ENCODE measurements around the gene ECM2. TPM values are rescaled to one million over a fixed set of nuclear protein-coding genes. Genes with fewer than 3 reads are reported as not detected.

The ECM2 gene
- total and polyA plus RNA-seq, 2 donors = 1.3 to 3.5 TPM

- DNase-seq (ENCODE audit: low read depth in 6 of 9, low spot score in 9 of 9) = peak in 1 of 9 donors; percentile 6
- Histone ChIP-seq H3K4me3 (ENCODE audit: low read length in 2 of 2) (no peak overlapping the region), H3K9me3 (ENCODE audit: control insufficient read depth in 2 of 2, insufficient read depth in 1 of 2, low read length in 1 of 2) (no peaks in the 10 kb centered on the region), H3K27ac (ENCODE audit: low read depth in 1 of 2, low read length in 1 of 2) (no peak overlapping the region), H3K4me1 (ENCODE audit: control insufficient read depth in 2 of 2, insufficient read depth in 2 of 2, low read length in 2 of 2) (no peaks in the 10 kb centered on the region), H3K27me3 (ENCODE audit: control insufficient read depth in 2 of 2, insufficient read depth in 1 of 2, low read length in 1 of 2) (no peaks in the 10 kb centered on the region), H3K36me3 (ENCODE audit: control insufficient read depth in 2 of 2, insufficient read depth in 2 of 2, low read length in 1 of 2) (no peaks in the 10 kb centered on the region)
- 97% methylated on average over 5 of the region's 5 CpGs for WGBS
Observed at GRCh38 chr9:92561374-92562330, 25.9 kb upstream of the ECM2 start.

GRCh38 chr9:92558612-92559374, 23.0 kb upstream of the ECM2 start:
- WGBS = 95% methylated on average over 16 of the region's 16 CpGs
- Histone ChIP-seq H3K4me1 (ENCODE audit: control insufficient read depth in 2 of 2, insufficient read depth in 2 of 2, low read length in 2 of 2) (no peaks in the 10 kb centered on the region), H3K27ac (ENCODE audit: low read depth in 1 of 2, low read length in 1 of 2) (no peak overlapping the region), H3K36me3 (ENCODE audit: control insufficient read depth in 2 of 2, insufficient read depth in 2 of 2, low read length in 1 of 2) (no peaks in the 10 kb centered on the region), H3K9me3 (ENCODE audit: control insufficient read depth in 2 of 2, insufficient read depth in 1 of 2, low read length in 1 of 2) (no peaks in the 10 kb centered on the region), H3K27me3 (ENCODE audit: control insufficient read depth in 2 of 2, insufficient read depth in 1 of 2, low read length in 1 of 2) (no peaks in the 10 kb centered on the region), H3K4me3 (ENCODE audit: low read length in 2 of 2) (no peak overlapping the region)
- DNase-seq (ENCODE audit: low read depth in 6 of 9, low spot score in 9 of 9) = no peak

GRCh38 chr9:92550765-92551164, 15.0 kb upstream of the ECM2 start:
- Histone ChIP-seq H3K4me1 (ENCODE audit: control insufficient read depth in 2 of 2, insufficient read depth in 2 of 2, low read length in 2 of 2) (no peaks in the 10 kb centered on the region), H3K4me3 (ENCODE audit: low read length in 2 of 2) (no peak overlapping the region), H3K36me3 (ENCODE audit: control insufficient read depth in 2 of 2, insufficient read depth in 2 of 2, low read length in 1 of 2) (no peaks in the 10 kb centered on the region), H3K9me3 (ENCODE audit: control insufficient read depth in 2 of 2, insufficient read depth in 1 of 2, low read length in 1 of 2) (no peaks in the 10 kb centered on the region), H3K27ac (ENCODE audit: low read depth in 1 of 2, low read length in 1 of 2) (no peak overlapping the region), H3K27me3 (ENCODE audit: control insufficient read depth in 2 of 2, insufficient read depth in 1 of 2, low read length in 1 of 2) (no peaks in the 10 kb centered on the region)
- DNase-seq (ENCODE audit: low read depth in 6 of 9, low spot score in 9 of 9) = no peak
- WGBS = 100% methylated on average over 2 of the region's 2 CpGs

GRCh38 chr9:92547356-92547755, 11.6 kb upstream of the ECM2 start:
- Histone ChIP-seq H3K27me3 (ENCODE audit: control insufficient read depth in 2 of 2, insufficient read depth in 1 of 2, low read length in 1 of 2) (no peaks in the 10 kb centered on the region), H3K36me3 (ENCODE audit: control insufficient read depth in 2 of 2, insufficient read depth in 2 of 2, low read length in 1 of 2) (no peaks in the 10 kb centered on the region), H3K27ac (ENCODE audit: low read depth in 1 of 2, low read length in 1 of 2) (no peak overlapping the region), H3K4me1 (ENCODE audit: control insufficient read depth in 2 of 2, insufficient read depth in 2 of 2, low read length in 2 of 2) (no peaks in the 10 kb centered on the region), H3K4me3 (ENCODE audit: low read length in 2 of 2) (no peak overlapping the region), H3K9me3 (ENCODE audit: control insufficient read depth in 2 of 2, insufficient read depth in 1 of 2, low read length in 1 of 2) (peaks cover 0 to 9% of the 10 kb centered on the region in 2 donors)
- no peak for DNase-seq (ENCODE audit: low read depth in 6 of 9, low spot score in 9 of 9)
- 96% methylated on average over 3 of the region's 3 CpGs for WGBS

GRCh38 chr9:92545002-92545510, 9.3 kb upstream of the ECM2 start:
- Histone ChIP-seq H3K36me3 (ENCODE audit: control insufficient read depth in 2 of 2, insufficient read depth in 2 of 2, low read length in 1 of 2) (no peaks in the 10 kb centered on the region), H3K9me3 (ENCODE audit: control insufficient read depth in 2 of 2, insufficient read depth in 1 of 2, low read length in 1 of 2) (peaks cover 0 to 9% of the 10 kb centered on the region in 2 donors), H3K27me3 (ENCODE audit: control insufficient read depth in 2 of 2, insufficient read depth in 1 of 2, low read length in 1 of 2) (no peaks in the 10 kb centered on the region), H3K27ac (ENCODE audit: low read depth in 1 of 2, low read length in 1 of 2) (no peak overlapping the region), H3K4me3 (ENCODE audit: low read length in 2 of 2) (no peak overlapping the region), H3K4me1 (ENCODE audit: control insufficient read depth in 2 of 2, insufficient read depth in 2 of 2, low read length in 2 of 2) (no peaks in the 10 kb centered on the region)
- no peak for DNase-seq (ENCODE audit: low read depth in 6 of 9, low spot score in 9 of 9)
- WGBS = 98% methylated on average over 33 of the region's 33 CpGs

GRCh38 chr9:92543972-92544371, 8.2 kb upstream of the ECM2 start:
- 97% methylated on average over 7 of the region's 7 CpGs for WGBS
- Histone ChIP-seq H3K36me3 (ENCODE audit: control insufficient read depth in 2 of 2, insufficient read depth in 2 of 2, low read length in 1 of 2) (no peaks in the 10 kb centered on the region), H3K4me3 (ENCODE audit: low read length in 2 of 2) (no peak overlapping the region), H3K27me3 (ENCODE audit: control insufficient read depth in 2 of 2, insufficient read depth in 1 of 2, low read length in 1 of 2) (no peaks in the 10 kb centered on the region), H3K4me1 (ENCODE audit: control insufficient read depth in 2 of 2, insufficient read depth in 2 of 2, low read length in 2 of 2) (no peaks in the 10 kb centered on the region), H3K27ac (ENCODE audit: low read depth in 1 of 2, low read length in 1 of 2) (no peak overlapping the region), H3K9me3 (ENCODE audit: control insufficient read depth in 2 of 2, insufficient read depth in 1 of 2, low read length in 1 of 2) (peaks cover 0 to 9% of the 10 kb centered on the region in 2 donors)
- no peak for DNase-seq (ENCODE audit: low read depth in 6 of 9, low spot score in 9 of 9)

GRCh38 chr9:92538541-92538940, 2.8 kb upstream of the ECM2 start:
- Histone ChIP-seq H3K27me3 (ENCODE audit: control insufficient read depth in 2 of 2, insufficient read depth in 1 of 2, low read length in 1 of 2) (no peaks in the 10 kb centered on the region), H3K4me1 (ENCODE audit: control insufficient read depth in 2 of 2, insufficient read depth in 2 of 2, low read length in 2 of 2) (no peaks in the 10 kb centered on the region), H3K9me3 (ENCODE audit: control insufficient read depth in 2 of 2, insufficient read depth in 1 of 2, low read length in 1 of 2) (no peaks in the 10 kb centered on the region), H3K4me3 (ENCODE audit: low read length in 2 of 2) (no peak overlapping the region), H3K27ac (ENCODE audit: low read depth in 1 of 2, low read length in 1 of 2) (no peak overlapping the region), H3K36me3 (ENCODE audit: control insufficient read depth in 2 of 2, insufficient read depth in 2 of 2, low read length in 1 of 2) (no peaks in the 10 kb centered on the region)
- DNase-seq (ENCODE audit: low read depth in 6 of 9, low spot score in 9 of 9) = no peak
- 93% methylated on average over 2 of the region's 2 CpGs for WGBS

GRCh38 chr9:92534674-92535073, 1.1 kb downstream of the ECM2 start:
- 88% methylated on average over 1 of the region's 1 CpG for WGBS
- DNase-seq (ENCODE audit: low read depth in 6 of 9, low spot score in 9 of 9) = no peak
- no peak overlapping the region for H3K27ac ChIP-seq (ENCODE audit: low read depth in 1 of 2, low read length in 1 of 2)

GRCh38 chr9:92534204-92534603, 1.6 kb downstream of the ECM2 start:
- H3K9me3 ChIP-seq (ENCODE audit: control insufficient read depth in 2 of 2, insufficient read depth in 1 of 2, low read length in 1 of 2) = no peaks in the 10 kb centered on the region
- H3K36me3 ChIP-seq (ENCODE audit: control insufficient read depth in 2 of 2, insufficient read depth in 2 of 2, low read length in 1 of 2) = no peaks in the 10 kb centered on the region
- H3K4me1 ChIP-seq (ENCODE audit: control insufficient read depth in 2 of 2, insufficient read depth in 2 of 2, low read length in 2 of 2) = no peaks in the 10 kb centered on the region
- H3K27me3 ChIP-seq (ENCODE audit: control insufficient read depth in 2 of 2, insufficient read depth in 1 of 2, low read length in 1 of 2) = no peaks in the 10 kb centered on the region
- H3K27ac ChIP-seq (ENCODE audit: low read depth in 1 of 2, low read length in 1 of 2) = no peak overlapping the region
- no peak overlapping the region for H3K4me3 ChIP-seq (ENCODE audit: low read length in 2 of 2)
- WGBS = 97% methylated on average over 3 of the region's 3 CpGs
- no peak for DNase-seq (ENCODE audit: low read depth in 6 of 9, low spot score in 9 of 9)

More at GRCh38 chr9:92534674-92535073, 1.1 kb downstream of the ECM2 start:
- Histone ChIP-seq H3K9me3 (ENCODE audit: control insufficient read depth in 2 of 2, insufficient read depth in 1 of 2, low read length in 1 of 2) (no peaks in the 10 kb centered on the region), H3K36me3 (ENCODE audit: control insufficient read depth in 2 of 2, insufficient read depth in 2 of 2, low read length in 1 of 2) (no peaks in the 10 kb centered on the region), H3K4me3 (ENCODE audit: low read length in 2 of 2) (no peak overlapping the region), H3K27me3 (ENCODE audit: control insufficient read depth in 2 of 2, insufficient read depth in 1 of 2, low read length in 1 of 2) (no peaks in the 10 kb centered on the region), H3K4me1 (ENCODE audit: control insufficient read depth in 2 of 2, insufficient read depth in 2 of 2, low read length in 2 of 2) (no peaks in the 10 kb centered on the region)
